HepG2 (cell line): ENCODE measurements around the gene IGF2BP3. TPM values are rescaled to one million over a fixed set of nuclear protein-coding genes. Genes with fewer than 3 reads are reported as not detected.

Experiments used
- CEBPB ChIP-seq: IDR thresholded peaks from 2 replicates; pipeline ENCODE4 v1.6.1; 2011; ENCODE audit warnings: low read depth, low read length, improper control_type of control experiment, borderline replicate concordance
- FOSL1 ChIP-seq: sonication (generic); formaldehyde crosslinking; IDR thresholded peaks from 2 replicates; pipeline ENCODE4 v1.9.0; 2021; ENCODE audit warnings: missing genetic modification reagents, borderline replicate concordance
- NCOA2 ChIP-seq: sonication (generic); formaldehyde crosslinking; IDR thresholded peaks from 2 replicates; pipeline ENCODE4 v1.8.0; 2022; ENCODE audit warnings: inconsistent platforms
- SNAPC2 ChIP-seq: sonication (generic); formaldehyde crosslinking; IDR thresholded peaks from 2 replicates; pipeline ENCODE4 v1.8.1; 2022; ENCODE audit warnings: mild to moderate bottlenecking, missing genetic modification reagents
- SOX13 ChIP-seq, 3 experiments: fragments of 450-650 bp in 1 of 3; sonication (generic) in 1 of 3; formaldehyde crosslinking in 1 of 3; IDR thresholded peaks in 2 of 3; conservative IDR thresholded peaks in 1 of 3; 2 replicates each; pipeline versions ENCODE4 v1.5.0 to v1.6.1; 2016 to 2020; ENCODE audit warnings: antibody characterized with exemption in 1 of 3, mild to moderate bottlenecking in 1 of 3, missing compliant biosample characterization in 1 of 3, missing genetic modification reagents in 1 of 3, moderate library complexity in 1 of 3
- SP140L ChIP-seq: sonication (generic); formaldehyde crosslinking; IDR thresholded peaks from 2 replicates; pipeline ENCODE4 v1.4.0; 2020; ENCODE audit warnings: missing genetic modification reagents, borderline replicate concordance
- SRY ChIP-seq: sonication (generic); formaldehyde crosslinking; IDR thresholded peaks from 2 replicates; pipeline ENCODE4 v1.8.0; 2022; ENCODE audit warnings: mild to moderate bottlenecking, missing genetic modification reagents
- ZNF431 ChIP-seq: sonication (generic); formaldehyde crosslinking; IDR thresholded peaks from 2 replicates; pipeline ENCODE4 v1.9.0; 2022; ENCODE audit warnings: missing genetic modification reagents, low read depth, mild to moderate bottlenecking, borderline replicate concordance
- ZNF564 ChIP-seq: sonication (generic); formaldehyde crosslinking; IDR thresholded peaks from 2 replicates; pipeline ENCODE4 v1.8.1; 2023; ENCODE audit warnings: mild to moderate bottlenecking, missing genetic modification reagents
- polyA plus RNA-seq, 8 experiments: library from polyadenylated mRNA; depleted of rRNA in 3 of 8; stranded (reverse) in 7 of 8; unstranded in 1 of 8; fragments of >200 nt; fragmentation: Illumina TruSeq in 4 of 8; extraction: Trizol in 4 of 8; gene quantifications; 2 replicates each; pipeline versions ENCODE4 v1.2.1 to v1.2.3, GENCODE V29; 2011 to 2016; ENCODE audit warnings: low read depth in 4 of 8, missing spikeins in 1 of 8, mixed read lengths in 1 of 8; ENCODE audit not compliant: insufficient read depth in 1 of 8
- total RNA-seq, 5 experiments: library from RNA; depleted of rRNA; stranded (reverse); fragments of >200 nt; fragmentation: Illumina TruSeq; extraction: Trizol; gene quantifications; 2 replicates each; pipeline ENCODE4 v1.2.3, GENCODE V29; 2016; ENCODE audit warnings: low read depth in 1 of 5
- TF ChIP-seq, protein P1 (sequence below): sonication (generic); formaldehyde crosslinking; IDR thresholded peaks from 2 replicates; pipeline ENCODE4 v1.5.0; 2020; ENCODE audit warnings: mild to moderate bottlenecking, missing genetic modification reagents
- TF ChIP-seq, protein P2 (sequence below): IDR thresholded peaks from 2 replicates; pipeline ENCODE4 v1.6.1; 2016
- TF ChIP-seq, protein P3 (sequence below): sonication (generic); formaldehyde crosslinking; conservative IDR thresholded peaks from 2 replicates; pipeline ENCODE4 v1.4.0; 2020; ENCODE audit warnings: mild to moderate bottlenecking, missing genetic modification reagents, moderate library complexity
- TF ChIP-seq, protein P4 (sequence below): sonication (generic); formaldehyde crosslinking; IDR thresholded peaks from 2 replicates; pipeline ENCODE4 v1.4.0; 2020; ENCODE audit warnings: missing genetic modification reagents, borderline replicate concordance

Gene IGF2BP3
- total and polyA plus RNA-seq, 2 of the 13 experiments (the other 11 are each of a cell fraction or from before 2014, with no cell fraction given), result 37.7 to 39.5 TPM

DNA sequence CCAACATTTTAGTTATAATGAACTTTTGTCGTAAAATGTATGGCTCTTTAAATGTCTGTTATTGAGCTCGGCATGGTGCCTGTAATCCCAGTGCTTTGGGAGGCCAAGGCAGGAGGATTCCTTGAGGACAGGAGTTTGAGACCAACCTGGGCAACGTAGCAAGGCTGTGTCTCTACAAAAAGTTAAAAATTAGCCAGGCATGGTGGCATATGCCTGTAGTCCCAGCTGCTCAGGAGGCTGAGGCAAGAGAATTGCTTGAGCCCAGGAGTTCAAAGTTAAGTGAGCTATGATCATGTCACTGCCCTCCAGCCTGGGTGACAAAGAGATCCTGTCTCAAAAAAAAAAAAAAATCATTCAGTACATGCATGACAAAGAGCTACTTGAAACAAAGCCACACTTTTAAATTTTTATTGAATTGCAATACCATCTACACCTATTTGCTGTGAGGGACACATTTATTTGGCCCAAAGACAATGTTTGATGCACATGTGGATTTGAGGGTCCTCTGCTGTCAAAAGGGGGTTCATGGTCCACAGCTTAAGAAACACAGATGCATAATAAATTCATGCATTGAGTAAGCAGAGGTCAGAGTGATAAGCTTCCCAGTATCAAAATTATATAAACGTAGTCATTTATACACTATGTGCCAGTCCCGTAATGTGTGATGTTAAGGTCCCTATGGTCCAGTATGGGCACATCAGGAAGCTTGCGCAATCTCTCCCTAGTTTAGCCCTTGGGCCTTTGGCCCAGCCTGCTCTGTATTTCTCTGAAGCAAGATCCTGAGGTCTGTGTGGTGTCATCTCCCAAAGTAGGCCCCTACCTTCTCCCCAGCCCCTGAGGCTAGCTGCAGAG lies 175.5 kb downstream of the IGF2BP3 start (continued):
- TF ChIP-seq, protein P1, sequence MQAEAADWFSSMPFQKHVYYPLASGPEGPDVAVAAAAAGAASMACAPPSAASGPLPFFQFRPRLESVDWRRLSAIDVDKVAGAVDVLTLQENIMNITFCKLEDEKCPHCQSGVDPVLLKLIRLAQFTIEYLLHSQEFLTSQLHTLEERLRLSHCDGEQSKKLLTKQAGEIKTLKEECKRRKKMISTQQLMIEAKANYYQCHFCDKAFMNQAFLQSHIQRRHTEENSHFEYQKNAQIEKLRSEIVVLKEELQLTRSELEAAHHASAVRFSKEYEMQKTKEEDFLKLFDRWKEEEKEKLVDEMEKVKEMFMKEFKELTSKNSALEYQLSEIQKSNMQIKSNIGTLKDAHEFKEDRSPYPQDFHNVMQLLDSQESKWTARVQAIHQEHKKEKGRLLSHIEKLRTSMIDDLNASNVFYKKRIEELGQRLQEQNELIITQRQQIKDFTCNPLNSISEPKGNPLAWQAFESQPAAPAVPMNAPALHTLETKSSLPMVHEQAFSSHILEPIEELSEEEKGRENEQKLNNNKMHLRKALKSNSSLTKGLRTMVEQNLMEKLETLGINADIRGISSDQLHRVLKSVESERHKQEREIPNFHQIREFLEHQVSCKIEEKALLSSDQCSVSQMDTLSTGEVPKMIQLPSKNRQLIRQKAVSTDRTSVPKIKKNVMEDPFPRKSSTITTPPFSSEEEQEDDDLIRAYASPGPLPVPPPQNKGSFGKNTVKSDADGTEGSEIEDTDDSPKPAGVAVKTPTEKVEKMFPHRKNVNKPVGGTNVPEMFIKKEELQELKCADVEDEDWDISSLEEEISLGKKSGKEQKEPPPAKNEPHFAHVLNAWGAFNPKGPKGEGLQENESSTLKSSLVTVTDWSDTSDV (CRISPR knock-in tag), result no peak
- TF ChIP-seq ZNF431 (CRISPR knock-in tag) (no peak), NCOA2 (CRISPR knock-in tag) (peak; percentile 36; the same call in 1 of the 2 replicates), SP140L (CRISPR knock-in tag) (peak; percentile 31; the same call in 1 of the 2 replicates), SRY (CRISPR knock-in tag) (no peak), SNAPC2 (CRISPR knock-in tag) (no peak), FOSL1 (no peak), CEBPB (peak; percentile 100), ZNF564 (CRISPR knock-in tag) (0 out of 2 replicates have a peak, but pooled peaks have one; percentile 40), SOX13 (IDR thresholded peaks at IDR 0.05) (0 out of 2 replicates have a peak, but pooled peaks have one; percentile 32), SOX13 (CRISPR knock-in tag; conservative IDR thresholded peaks at IDR 0.05 in 1 of 2, IDR thresholded peaks at IDR 0.05 in 1 of 2) (peak in 1 of 2 experiments; percentile 85; a peak in 2 of 4 replicates)
- TF ChIP-seq, protein P2, sequence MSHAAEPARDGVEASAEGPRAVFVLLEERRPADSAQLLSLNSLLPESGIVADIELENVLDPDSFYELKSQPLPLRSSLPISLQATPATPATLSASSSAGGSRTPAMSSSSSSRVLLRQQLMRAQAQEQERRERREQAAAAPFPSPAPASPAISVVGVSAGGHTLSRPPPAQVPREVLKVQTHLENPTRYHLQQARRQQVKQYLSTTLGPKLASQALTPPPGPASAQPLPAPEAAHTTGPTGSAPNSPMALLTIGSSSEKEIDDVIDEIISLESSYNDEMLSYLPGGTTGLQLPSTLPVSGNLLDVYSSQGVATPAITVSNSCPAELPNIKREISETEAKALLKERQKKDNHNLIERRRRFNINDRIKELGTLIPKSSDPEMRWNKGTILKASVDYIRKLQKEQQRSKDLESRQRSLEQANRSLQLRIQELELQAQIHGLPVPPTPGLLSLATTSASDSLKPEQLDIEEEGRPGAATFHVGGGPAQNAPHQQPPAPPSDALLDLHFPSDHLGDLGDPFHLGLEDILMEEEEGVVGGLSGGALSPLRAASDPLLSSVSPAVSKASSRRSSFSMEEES (CRISPR knock-in tag), result no peak
- TF ChIP-seq, protein P3, sequence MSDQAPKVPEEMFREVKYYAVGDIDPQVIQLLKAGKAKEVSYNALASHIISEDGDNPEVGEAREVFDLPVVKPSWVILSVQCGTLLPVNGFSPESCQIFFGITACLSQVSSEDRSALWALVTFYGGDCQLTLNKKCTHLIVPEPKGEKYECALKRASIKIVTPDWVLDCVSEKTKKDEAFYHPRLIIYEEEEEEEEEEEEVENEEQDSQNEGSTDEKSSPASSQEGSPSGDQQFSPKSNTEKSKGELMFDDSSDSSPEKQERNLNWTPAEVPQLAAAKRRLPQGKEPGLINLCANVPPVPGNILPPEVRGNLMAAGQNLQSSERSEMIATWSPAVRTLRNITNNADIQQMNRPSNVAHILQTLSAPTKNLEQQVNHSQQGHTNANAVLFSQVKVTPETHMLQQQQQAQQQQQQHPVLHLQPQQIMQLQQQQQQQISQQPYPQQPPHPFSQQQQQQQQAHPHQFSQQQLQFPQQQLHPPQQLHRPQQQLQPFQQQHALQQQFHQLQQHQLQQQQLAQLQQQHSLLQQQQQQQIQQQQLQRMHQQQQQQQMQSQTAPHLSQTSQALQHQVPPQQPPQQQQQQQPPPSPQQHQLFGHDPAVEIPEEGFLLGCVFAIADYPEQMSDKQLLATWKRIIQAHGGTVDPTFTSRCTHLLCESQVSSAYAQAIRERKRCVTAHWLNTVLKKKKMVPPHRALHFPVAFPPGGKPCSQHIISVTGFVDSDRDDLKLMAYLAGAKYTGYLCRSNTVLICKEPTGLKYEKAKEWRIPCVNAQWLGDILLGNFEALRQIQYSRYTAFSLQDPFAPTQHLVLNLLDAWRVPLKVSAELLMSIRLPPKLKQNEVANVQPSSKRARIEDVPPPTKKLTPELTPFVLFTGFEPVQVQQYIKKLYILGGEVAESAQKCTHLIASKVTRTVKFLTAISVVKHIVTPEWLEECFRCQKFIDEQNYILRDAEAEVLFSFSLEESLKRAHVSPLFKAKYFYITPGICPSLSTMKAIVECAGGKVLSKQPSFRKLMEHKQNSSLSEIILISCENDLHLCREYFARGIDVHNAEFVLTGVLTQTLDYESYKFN (CRISPR knock-in tag), result peak; percentile 85
- TF ChIP-seq, protein P4, sequence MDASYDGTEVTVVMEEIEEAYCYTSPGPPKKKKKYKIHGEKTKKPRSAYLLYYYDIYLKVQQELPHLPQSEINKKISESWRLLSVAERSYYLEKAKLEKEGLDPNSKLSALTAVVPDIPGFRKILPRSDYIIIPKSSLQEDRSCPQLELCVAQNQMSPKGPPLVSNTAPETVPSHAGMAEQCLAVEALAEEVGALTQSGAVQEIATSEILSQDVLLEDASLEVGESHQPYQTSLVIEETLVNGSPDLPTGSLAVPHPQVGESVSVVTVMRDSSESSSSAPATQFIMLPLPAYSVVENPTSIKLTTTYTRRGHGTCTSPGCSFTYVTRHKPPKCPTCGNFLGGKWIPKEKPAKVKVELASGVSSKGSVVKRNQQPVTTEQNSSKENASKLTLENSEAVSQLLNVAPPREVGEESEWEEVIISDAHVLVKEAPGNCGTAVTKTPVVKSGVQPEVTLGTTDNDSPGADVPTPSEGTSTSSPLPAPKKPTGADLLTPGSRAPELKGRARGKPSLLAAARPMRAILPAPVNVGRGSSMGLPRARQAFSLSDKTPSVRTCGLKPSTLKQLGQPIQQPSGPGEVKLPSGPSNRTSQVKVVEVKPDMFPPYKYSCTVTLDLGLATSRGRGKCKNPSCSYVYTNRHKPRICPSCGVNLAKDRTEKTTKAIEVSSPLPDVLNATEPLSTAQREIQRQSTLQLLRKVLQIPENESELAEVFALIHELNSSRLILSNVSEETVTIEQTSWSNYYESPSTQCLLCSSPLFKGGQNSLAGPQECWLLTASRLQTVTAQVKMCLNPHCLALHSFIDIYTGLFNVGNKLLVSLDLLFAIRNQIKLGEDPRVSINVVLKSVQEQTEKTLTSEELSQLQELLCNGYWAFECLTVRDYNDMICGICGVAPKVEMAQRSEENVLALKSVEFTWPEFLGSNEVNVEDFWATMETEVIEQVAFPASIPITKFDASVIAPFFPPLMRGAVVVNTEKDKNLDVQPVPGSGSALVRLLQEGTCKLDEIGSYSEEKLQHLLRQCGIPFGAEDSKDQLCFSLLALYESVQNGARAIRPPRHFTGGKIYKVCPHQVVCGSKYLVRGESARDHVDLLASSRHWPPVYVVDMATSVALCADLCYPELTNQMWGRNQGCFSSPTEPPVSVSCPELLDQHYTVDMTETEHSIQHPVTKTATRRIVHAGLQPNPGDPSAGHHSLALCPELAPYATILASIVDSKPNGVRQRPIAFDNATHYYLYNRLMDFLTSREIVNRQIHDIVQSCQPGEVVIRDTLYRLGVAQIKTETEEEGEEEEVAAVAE (CRISPR knock-in tag), result no peak
